HL-60 (cell line): Measurements from ENCODE around the gene ZMIZ1.

ENCODE experiments used
- DNase-seq, 2 experiments: peaks; one replicate each; pipeline ENCODE4 v3.0.0-alpha.2; 2010 to 2020; ENCODE audit warnings: low read depth in 1 of 2, low spot score in 1 of 2
- H3K27ac ChIP-seq: fragments of 250-450 bp; sonication (Bioruptor Pico); replicated peaks from 2 replicates; pipeline ENCODE4 v1.5.1; 2020; ENCODE audit warnings: mild to moderate bottlenecking, moderate library complexity
- H3K27me3 ChIP-seq: fragments of 250-450 bp; sonication (Bioruptor Pico); 2 replicates; pipeline ENCODE4 v1.5.1; 2021; ENCODE audit warnings: mild to moderate bottlenecking, moderate library complexity; ENCODE audit not compliant: insufficient read depth, poor library complexity, severe bottlenecking
- H3K4me3 ChIP-seq: replicated peaks from 2 replicates; pipeline ENCODE4 v1.5.1; 2011; ENCODE audit warnings: mild to moderate bottlenecking, control low read depth, low read length; ENCODE audit not compliant: insufficient read depth
- GABPA ChIP-seq: IDR thresholded peaks from 2 replicates; pipeline ENCODE4 v1.6.1; 2012; ENCODE audit warnings: low read depth
- POLR2AphosphoS5 ChIP-seq: IDR thresholded peaks from 2 replicates; pipeline ENCODE4 v1.6.1; 2012; ENCODE audit warnings: low read depth
- SPI1 ChIP-seq: IDR thresholded peaks from 2 replicates; pipeline ENCODE4 v1.6.1; 2012; ENCODE audit warnings: low read depth, mild to moderate bottlenecking, borderline replicate concordance
- TF ChIP-seq, protein P1 (sequence below): IDR thresholded peaks from 2 replicates; pipeline ENCODE4 v1.6.1; 2012; ENCODE audit warnings: low read depth; ENCODE audit not compliant: insufficient replicate concordance
- TF ChIP-seq, protein P2 (sequence below): IDR thresholded peaks from one replicate; pipeline ENCODE4 v1.5.1; 2011; ENCODE audit warnings: low read length, control low read depth, inconsistent platforms; ENCODE audit not compliant: insufficient read depth

Gene ZMIZ1

DNA sequence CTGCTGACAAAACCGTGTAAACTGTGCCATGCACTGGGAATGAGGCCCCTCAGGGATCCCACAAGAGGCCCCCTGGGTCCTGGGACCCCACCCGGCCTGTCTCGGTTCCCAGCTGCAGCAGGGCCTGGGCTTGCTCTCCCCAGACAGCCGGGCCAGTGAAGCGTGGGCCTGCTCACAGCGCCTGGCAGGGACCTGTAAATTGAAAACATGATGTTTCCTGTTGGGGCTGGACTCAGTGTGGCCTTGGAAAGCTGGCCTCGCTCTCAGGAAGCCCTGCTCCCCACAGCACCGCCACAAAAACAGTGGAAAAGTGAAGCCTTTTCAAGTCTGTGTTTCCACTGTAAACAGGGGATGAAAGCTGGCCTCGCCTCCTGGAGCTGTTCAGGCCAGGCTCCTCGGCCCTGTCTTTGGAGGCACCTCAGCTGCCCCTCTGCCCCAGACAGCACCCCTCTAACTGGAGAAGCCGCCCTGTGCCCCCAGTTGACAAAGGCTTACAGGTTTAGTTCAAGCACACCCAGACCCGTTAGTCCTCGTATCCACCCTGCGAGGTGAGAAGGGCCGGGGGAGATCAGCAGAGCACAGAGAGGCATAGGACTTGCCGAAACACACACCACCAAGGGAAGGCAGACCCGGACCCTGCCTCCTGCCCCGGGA lies 108.3 kb downstream of the ZMIZ1 start:
- TF ChIP-seq, protein P1, sequence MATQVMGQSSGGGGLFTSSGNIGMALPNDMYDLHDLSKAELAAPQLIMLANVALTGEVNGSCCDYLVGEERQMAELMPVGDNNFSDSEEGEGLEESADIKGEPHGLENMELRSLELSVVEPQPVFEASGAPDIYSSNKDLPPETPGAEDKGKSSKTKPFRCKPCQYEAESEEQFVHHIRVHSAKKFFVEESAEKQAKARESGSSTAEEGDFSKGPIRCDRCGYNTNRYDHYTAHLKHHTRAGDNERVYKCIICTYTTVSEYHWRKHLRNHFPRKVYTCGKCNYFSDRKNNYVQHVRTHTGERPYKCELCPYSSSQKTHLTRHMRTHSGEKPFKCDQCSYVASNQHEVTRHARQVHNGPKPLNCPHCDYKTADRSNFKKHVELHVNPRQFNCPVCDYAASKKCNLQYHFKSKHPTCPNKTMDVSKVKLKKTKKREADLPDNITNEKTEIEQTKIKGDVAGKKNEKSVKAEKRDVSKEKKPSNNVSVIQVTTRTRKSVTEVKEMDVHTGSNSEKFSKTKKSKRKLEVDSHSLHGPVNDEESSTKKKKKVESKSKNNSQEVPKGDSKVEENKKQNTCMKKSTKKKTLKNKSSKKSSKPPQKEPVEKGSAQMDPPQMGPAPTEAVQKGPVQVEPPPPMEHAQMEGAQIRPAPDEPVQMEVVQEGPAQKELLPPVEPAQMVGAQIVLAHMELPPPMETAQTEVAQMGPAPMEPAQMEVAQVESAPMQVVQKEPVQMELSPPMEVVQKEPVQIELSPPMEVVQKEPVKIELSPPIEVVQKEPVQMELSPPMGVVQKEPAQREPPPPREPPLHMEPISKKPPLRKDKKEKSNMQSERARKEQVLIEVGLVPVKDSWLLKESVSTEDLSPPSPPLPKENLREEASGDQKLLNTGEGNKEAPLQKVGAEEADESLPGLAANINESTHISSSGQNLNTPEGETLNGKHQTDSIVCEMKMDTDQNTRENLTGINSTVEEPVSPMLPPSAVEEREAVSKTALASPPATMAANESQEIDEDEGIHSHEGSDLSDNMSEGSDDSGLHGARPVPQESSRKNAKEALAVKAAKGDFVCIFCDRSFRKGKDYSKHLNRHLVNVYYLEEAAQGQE, result no peak
- TF ChIP-seq GABPA, result no peak
- TF ChIP-seq, protein P2, sequence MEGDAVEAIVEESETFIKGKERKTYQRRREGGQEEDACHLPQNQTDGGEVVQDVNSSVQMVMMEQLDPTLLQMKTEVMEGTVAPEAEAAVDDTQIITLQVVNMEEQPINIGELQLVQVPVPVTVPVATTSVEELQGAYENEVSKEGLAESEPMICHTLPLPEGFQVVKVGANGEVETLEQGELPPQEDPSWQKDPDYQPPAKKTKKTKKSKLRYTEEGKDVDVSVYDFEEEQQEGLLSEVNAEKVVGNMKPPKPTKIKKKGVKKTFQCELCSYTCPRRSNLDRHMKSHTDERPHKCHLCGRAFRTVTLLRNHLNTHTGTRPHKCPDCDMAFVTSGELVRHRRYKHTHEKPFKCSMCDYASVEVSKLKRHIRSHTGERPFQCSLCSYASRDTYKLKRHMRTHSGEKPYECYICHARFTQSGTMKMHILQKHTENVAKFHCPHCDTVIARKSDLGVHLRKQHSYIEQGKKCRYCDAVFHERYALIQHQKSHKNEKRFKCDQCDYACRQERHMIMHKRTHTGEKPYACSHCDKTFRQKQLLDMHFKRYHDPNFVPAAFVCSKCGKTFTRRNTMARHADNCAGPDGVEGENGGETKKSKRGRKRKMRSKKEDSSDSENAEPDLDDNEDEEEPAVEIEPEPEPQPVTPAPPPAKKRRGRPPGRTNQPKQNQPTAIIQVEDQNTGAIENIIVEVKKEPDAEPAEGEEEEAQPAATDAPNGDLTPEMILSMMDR, result no peak
- no peak for TF ChIP-seq POLR2AphosphoS5
- no peak for TF ChIP-seq SPI1
- Histone ChIP-seq H3K27ac (no peak overlapping the region), H3K4me3 (no peak overlapping the region), H3K27me3 (no peaks in the 10 kb centered on the region)
- DNase-seq, result no peak

DNA sequence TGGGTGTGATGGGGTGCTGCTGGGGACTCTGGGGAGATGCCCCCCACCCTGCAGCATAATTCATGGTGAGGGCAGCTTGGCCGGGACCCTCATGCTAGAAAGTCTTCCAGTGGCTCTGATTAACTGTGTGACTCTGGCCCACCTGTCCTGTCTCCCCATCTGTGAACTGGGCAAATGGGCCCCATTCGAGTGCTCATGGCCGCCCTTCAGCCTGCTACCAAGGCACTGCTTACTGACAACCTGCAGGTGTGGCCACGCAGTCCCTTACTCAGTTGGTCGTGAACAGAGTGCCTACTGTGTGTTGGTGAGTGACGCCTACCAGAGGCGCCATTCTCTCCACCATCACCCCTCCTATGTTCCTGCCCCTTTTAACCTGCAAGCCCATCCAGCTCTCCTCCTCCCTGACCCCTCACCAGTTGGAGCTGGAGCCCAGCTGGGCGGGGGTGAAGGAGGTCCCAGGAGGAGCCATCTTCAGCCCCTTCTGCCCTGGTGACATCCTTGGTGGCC lies 109.4 kb downstream of the ZMIZ1 start:
- TF ChIP-seq, protein P1, result no peak
- TF ChIP-seq GABPA (no peak), SPI1 (no peak), POLR2AphosphoS5 (no peak)
- TF ChIP-seq, protein P2, result no peak
- H3K27ac ChIP-seq, result no peak overlapping the region
- no peak overlapping the region for H3K4me3 ChIP-seq
- H3K27me3 ChIP-seq, result no peaks in the 10 kb centered on the region
- DNase-seq, result no peak

DNA sequence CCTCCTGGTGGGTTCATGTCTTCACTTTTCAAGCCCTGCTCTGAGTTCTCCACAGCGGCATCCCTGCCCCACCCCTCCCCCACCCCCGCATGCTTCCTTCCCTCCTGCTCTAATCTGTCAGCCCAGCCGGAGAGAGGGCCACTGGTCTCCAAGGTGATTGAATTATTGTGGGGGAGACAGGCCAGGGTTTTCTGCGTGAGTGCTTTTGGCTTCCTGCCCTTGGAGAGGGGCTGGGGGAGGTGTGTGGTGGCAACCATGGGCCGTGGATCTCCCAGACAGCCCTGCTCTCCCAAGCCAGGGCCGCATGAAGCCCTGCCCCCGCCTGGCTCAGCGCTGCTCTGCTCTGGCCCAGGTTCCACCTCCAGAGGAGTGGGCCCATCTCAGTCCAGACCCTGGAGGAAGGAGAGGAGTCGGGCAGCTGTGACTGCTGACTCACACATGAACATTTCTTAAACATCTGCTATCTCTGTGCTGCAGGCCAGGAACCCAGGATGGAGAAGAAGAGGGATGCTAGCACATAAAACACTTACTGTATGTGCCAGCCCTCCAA lies 109.9 kb downstream of the ZMIZ1 start:
- H3K27me3 ChIP-seq, result no peaks in the 10 kb centered on the region
- no peak for TF ChIP-seq GABPA
- TF ChIP-seq SPI1, result no peak
- TF ChIP-seq, protein P1, result no peak
- no peak for TF ChIP-seq POLR2AphosphoS5
- TF ChIP-seq, protein P2, result no peak
- no peak overlapping the region for H3K27ac ChIP-seq
- no peak overlapping the region for H3K4me3 ChIP-seq
- DNase-seq, result no peak
